SK-N-SH treated with all-trans-retinoic acid at 6 μM for 48 hours (cell line): ENCODE results near the gene ATF2.

ENCODE experiments used
- PPARA ChIP-seq: fragments of 250-450 bp; sonication (Bioruptor Pico); IDR thresholded peaks from 2 replicates; pipeline ENCODE4 v1.5.0; 2020; ENCODE audit warnings: mild to moderate bottlenecking, borderline replicate concordance
- SNAI2 ChIP-seq: fragments of 250-450 bp; sonication (Bioruptor Pico); IDR thresholded peaks from 2 replicates; pipeline ENCODE4 v1.5.0; 2020; ENCODE audit warnings: mild to moderate bottlenecking, moderate library complexity

GRCh38 chr2:175074478-175074877 lies 93.5 kb downstream of the ATF2 start:
- TF ChIP-seq PPARA (CRISPR knock-in tag) = no peak
- TF ChIP-seq SNAI2 = no peak
